Left cardiac atrium (tissue), 4 donors: Measurements from ENCODE around the gene DDO. TPM values are rescaled to one million over a fixed set of nuclear protein-coding genes. Genes with fewer than 3 reads are reported as not detected.
A peak's percentile ranks its signal among the peaks of the same experiment; 100 is the strongest.

Source experiments
- ATAC-seq, 2 donors: fragments of 200-7000 bp; cut with Tn5 transposase; one replicate each; pipeline ENCODE4 v1.9.1; 2020; ENCODE audit warnings: mild to moderate bottlenecking in 2 of 2, moderate library complexity in 2 of 2
- DNase-seq: peaks from one replicate; pipeline ENCODE4 v3.0.0-alpha.2; 2020
- intact Hi-C, 2 donors: fragments of 100-400 bp; cut with DNase I; formaldehyde crosslinking; loops; one replicate each; pipeline versions ENCODE4 v1.14.1 to v1.15.1; 2022 to 2023
- total RNA-seq, 2 donors: library from RNA; stranded (reverse); fragmentation: NEBNext Ultra II Directional; extraction: Animal tissue kit (Norgen Biotek cat#: 25700); gene quantifications; one replicate each; pipeline ENCODE4 v1.2.1, GENCODE V29; 2021
- donor health status: DM: no; HTN: yes; CAD: no.
- donor health status: DM: no; HTN: yes; CAD: no; lungs with severe emphysema.
- donor health status: DM: yes; HTN: yes; CAD: no.
- donor health status: Dilated cardiomyopathy.

Gene DDO
- total RNA-seq, 2 donors from 2014 or later = 7.9 to 12.9 TPM

GRCh38 chr6:110389689-110390382, 25.5 kb downstream of the DDO start:
- intact Hi-C loops = loop anchor here in 1 of 2 donors (2.0 to 5.0 kb wide), 3 partner anchors 211 to 685 kb away; partner anchors contain the start of gene WASF1
- ATAC-seq (peak in 1 of 2 donors; percentile 31), DNase-seq (no peak)

GRCh38 chr6:110387986-110388385, 27.4 kb downstream of the DDO start:
- no peak for DNase-seq
- no peak for ATAC-seq
- intact Hi-C loops = no loop called here

GRCh38 chr6:110385458-110385863, 29.9 kb downstream of the DDO start:
- DNase-seq (no peak), ATAC-seq (no peak)
- intact Hi-C loops = no loop called here

GRCh38 chr6:110378552-110378951, 36.8 kb downstream of the DDO start:
- DNase-seq = no peak
- intact Hi-C loops = no loop called here
- ATAC-seq = no peak

- DNase-seq (no peak), ATAC-seq (no peak)
- intact Hi-C loops = no loop called here
Measured at GRCh38 chr6:110369066-110369465, 46.3 kb downstream of the DDO start.

GRCh38 chr6:110368284-110368683, 47.1 kb downstream of the DDO start:
- intact Hi-C loops = no loop called here
- DNase-seq (no peak), ATAC-seq (no peak)

- DNase-seq = no peak
- intact Hi-C loops = no loop called here
- ATAC-seq = no peak
Measured at GRCh38 chr6:110367825-110368224, 47.5 kb downstream of the DDO start.

- intact Hi-C loops = no loop called here
- ATAC-seq (no peak), DNase-seq (no peak)
Measured at GRCh38 chr6:110366975-110367374, 48.4 kb downstream of the DDO start.

GRCh38 chr6:110366256-110366655, 49.1 kb downstream of the DDO start:
- intact Hi-C loops = no loop called here
- DNase-seq = no peak
- no peak for ATAC-seq

- ATAC-seq (no peak), DNase-seq (no peak)
- intact Hi-C loops = no loop called here
Measured at GRCh38 chr6:110364364-110365105, 50.8 kb downstream of the DDO start.

- intact Hi-C loops = no loop called here
- DNase-seq (no peak), ATAC-seq (peak; percentile 24 to 88)
Measured at GRCh38 chr6:110363748-110364147, 51.6 kb downstream of the DDO start.

GRCh38 chr6:110360676-110361075, 54.7 kb downstream of the DDO start:
- intact Hi-C loops = no loop called here
- no peak for DNase-seq
- ATAC-seq = no peak

- ATAC-seq (no peak), DNase-seq (no peak)
- intact Hi-C loops = no loop called here
Measured at GRCh38 chr6:110359556-110359955, 55.8 kb downstream of the DDO start.

- intact Hi-C loops = no loop called here
- DNase-seq = no peak
- ATAC-seq = no peak
Measured at GRCh38 chr6:110358553-110359160, 56.7 kb downstream of the DDO start.

GRCh38 chr6:110357664-110358552, 57.5 kb downstream of the DDO start, which contains the start of gene METTL24:
METTL24 (minus strand) TSS chr6:110358349; CDS start chr6:110358272, 77 bp downstream.
- peak; percentile 69 to 72 for ATAC-seq
- intact Hi-C loops = no loop called here
- DNase-seq = peak; percentile 37

GRCh38 chr6:110357298-110357663, 58.1 kb downstream of the DDO start:
- no peak for DNase-seq
- peak; percentile 25 to 40 for ATAC-seq
- intact Hi-C loops = no loop called here

- peak in 1 of 2 donors; percentile 21 for ATAC-seq
- DNase-seq = no peak
- intact Hi-C loops = no loop called here
Measured at GRCh38 chr6:110356778-110357177, 58.6 kb downstream of the DDO start.

- intact Hi-C loops = no loop called here
- ATAC-seq (no peak), DNase-seq (no peak)
Measured at GRCh38 chr6:110355727-110356126, 59.6 kb downstream of the DDO start.

- no peak for ATAC-seq
- intact Hi-C loops = no loop called here
- DNase-seq = no peak
Measured at GRCh38 chr6:110355022-110355421, 60.4 kb downstream of the DDO start.
